HepG2 (cell line): ENCODE results near the gene GNA12. TPM values are rescaled to one million over a fixed set of nuclear protein-coding genes. Genes with fewer than 3 reads are reported as not detected.

Source experiments
- ATAC-seq: fragments of 200-7000 bp; cut with Tn5 transposase; 3 replicates; pipeline ENCODE4 v1.9.1; 2020; ENCODE audit warnings: mild to moderate bottlenecking, moderate library complexity
- BruUV-seq: library from RNA; stranded (reverse); fragments of 400-500 nt; replicated peaks from 2 replicates; lab custom pipeline; 2021; lab: Mats Ljungman, UMichigan
- CTCF ChIA-PET: fragments of 300-600 bp; formaldehyde crosslinking; extraction: SDS; loops from one replicate; lab custom pipeline; 2021; ENCODE audit warnings: low total read pairs, inconsistent platforms, low intra/inter-chr PET ratio; lab: Yijun Ruan, JAX
- POLR2A ChIA-PET: fragments of 350-600 bp; sonication (Branson Sonifier 250); formaldehyde crosslinking; loops from one replicate; lab custom pipeline; 2020; ENCODE audit warnings: antibody characterized with exemption, inconsistent platforms; lab: Yijun Ruan, JAX
- DNase-seq: peaks from one replicate; pipeline ENCODE4 v3.0.0-alpha.2; 2015; ENCODE audit warnings: low spot score
- FAIRE-seq: peaks from 3 replicates; lab custom pipeline; 2011; peaks lifted over from hg19 to GRCh38; lab: Jason Lieb, UNC
- H2AFZ ChIP-seq: one replicate; pipeline ENCODE4 v1.6.1; 2011; ENCODE audit warnings: low read length, inconsistent platforms
- H3K27ac ChIP-seq: fragments of 300-600 bp; 3 replicates; pipeline ENCODE4 v1.8.0; 2011; ENCODE audit warnings: mixed run types, mild to moderate bottlenecking, mixed read lengths, low read length, inconsistent platforms; ENCODE audit not compliant: insufficient read depth; ENCODE audit errors: extremely low read length
- H3K27me3 ChIP-seq, 2 experiments: fragments of 200-600 bp in 1 of 2; 2 replicates in 1 of 2; 3 replicates in 1 of 2; pipeline versions ENCODE4 v1.6.0 to v1.8.0; 2011; ENCODE audit warnings: low read length in 2 of 2, mild to moderate bottlenecking in 2 of 2, moderate library complexity in 2 of 2, inconsistent platforms in 1 of 2; ENCODE audit not compliant: insufficient read depth in 2 of 2, control insufficient read depth in 1 of 2
- H3K36me3 ChIP-seq, 2 experiments: fragments of 200-600 bp in 1 of 2; replicated peaks in 1 of 2; 2 replicates in 1 of 2; 3 replicates in 1 of 2; pipeline versions ENCODE4 v1.5.1 to v1.8.0; 2011; ENCODE audit warnings: low read length in 2 of 2, inconsistent platforms in 1 of 2; ENCODE audit not compliant: insufficient read depth in 2 of 2, control insufficient read depth in 1 of 2
- H3K4me1 ChIP-seq: 2 replicates; pipeline ENCODE4 v1.5.1; 2012; ENCODE audit warnings: low read length, inconsistent platforms; ENCODE audit not compliant: insufficient read depth
- H3K4me2 ChIP-seq: 2 replicates; pipeline ENCODE4 v1.6.0; 2011; ENCODE audit warnings: low read depth, low read length, inconsistent platforms
- H3K4me3 ChIP-seq, 3 experiments: fragments of 200-600 bp in 1 of 3; sonication (generic), shearing (Covaris generic) in 1 of 3; replicated peaks in 1 of 3; 2 replicates each; pipeline ENCODE4 v1.5.1; 2011 to 2016; ENCODE audit warnings: low read length in 3 of 3, inconsistent platforms in 2 of 3, low read depth in 2 of 3, mild to moderate bottlenecking in 2 of 3, control low read depth in 1 of 3, mixed read lengths in 1 of 3; ENCODE audit not compliant: insufficient read depth in 1 of 3
- H3K79me2 ChIP-seq: one replicate; pipeline ENCODE4 v1.6.1; 2011; ENCODE audit warnings: low read length, inconsistent platforms; ENCODE audit not compliant: insufficient read depth
- H3K9ac ChIP-seq: 2 replicates; pipeline ENCODE4 v1.6.0; 2011; ENCODE audit warnings: mild to moderate bottlenecking, low read depth, low read length, inconsistent platforms; ENCODE audit not compliant: insufficient read depth
- H3K9me3 ChIP-seq: 2 replicates; pipeline ENCODE4 v1.5.1; 2012; ENCODE audit warnings: mild to moderate bottlenecking, low read length
- H4K20me1 ChIP-seq: 2 replicates; pipeline ENCODE4 v1.6.0; 2011; ENCODE audit warnings: inconsistent platforms, mild to moderate bottlenecking, low read length, moderate library complexity; ENCODE audit not compliant: insufficient read depth
- CREB1 ChIP-seq, 2 experiments: fragments of 450-650 bp in 1 of 2; IDR thresholded peaks; 2 replicates each; pipeline ENCODE4 v1.6.1; 2016 to 2017; ENCODE audit warnings: control low read depth in 1 of 2, mild to moderate bottlenecking in 1 of 2, missing compliant biosample characterization in 1 of 2, missing genetic modification characterization in 1 of 2
- DPF2 ChIP-seq: sonication (generic); formaldehyde crosslinking; IDR thresholded peaks from 2 replicates; pipeline ENCODE4 v1.4.0; 2020; ENCODE audit warnings: mild to moderate bottlenecking, low read depth, missing genetic modification reagents, borderline replicate concordance
- PREB ChIP-seq: sonication (generic); formaldehyde crosslinking; IDR thresholded peaks from 2 replicates; pipeline ENCODE4 v1.4.0; 2020; ENCODE audit warnings: missing genetic modification reagents
- SOX5 ChIP-seq: IDR thresholded peaks from 2 replicates; pipeline ENCODE4 v1.6.1; 2016; ENCODE audit warnings: borderline replicate concordance
- TFDP1 ChIP-seq: IDR thresholded peaks from 2 replicates; pipeline ENCODE4 v1.6.1; 2016; ENCODE audit warnings: missing compliant biosample characterization, missing genetic modification reagents, borderline replicate concordance
- YY1 ChIP-seq: IDR thresholded peaks from 2 replicates; pipeline ENCODE4 v1.6.1; 2011; ENCODE audit warnings: low read length, low read depth, moderate library complexity, mild to moderate bottlenecking; ENCODE audit not compliant: insufficient read depth, insufficient replicate concordance
- ZNF781 ChIP-seq: sonication (generic); formaldehyde crosslinking; IDR thresholded peaks from 2 replicates; pipeline ENCODE4 v1.5.1; 2020; ENCODE audit warnings: borderline replicate concordance, mild to moderate bottlenecking, missing genetic modification reagents; ENCODE audit errors: not compliant biosample characterization
- WGBS: methylation state at CpG from one replicate; pipeline ENCODE4 v1.1.6; 2017; ENCODE audit warnings: low lambda C conversion rate; 5-methylcytosine and 5-hydroxymethylcytosine counted together
- in situ Hi-C: cut with HindIII; loops from 2 replicates; pipeline ENCODE4 v1.10.0; 2017; ENCODE audit warnings: low pct_unique_long_range_greater_than_20kb; ENCODE audit not compliant: extremely low pct_ligation_motif_present
- intact Hi-C: fragments of 100-400 bp; cut with micrococcal nuclease; formaldehyde crosslinking; loops from one replicate; pipeline ENCODE4 v1.10.0; 2022; ENCODE audit not compliant: unreplicated experiment
- polyA plus RNA-seq, 8 experiments: library from polyadenylated mRNA; depleted of rRNA in 3 of 8; stranded (reverse) in 7 of 8; unstranded in 1 of 8; fragments of >200 nt; fragmentation: Illumina TruSeq in 4 of 8; extraction: Trizol in 4 of 8; gene quantifications; 2 replicates each; pipeline versions ENCODE4 v1.2.1 to v1.2.3, GENCODE V29; 2011 to 2016; ENCODE audit warnings: low read depth in 4 of 8, missing spikeins in 1 of 8, mixed read lengths in 1 of 8; ENCODE audit not compliant: insufficient read depth in 1 of 8
- total RNA-seq, 5 experiments: library from RNA; depleted of rRNA; stranded (reverse); fragments of >200 nt; fragmentation: Illumina TruSeq; extraction: Trizol; gene quantifications; 2 replicates each; pipeline ENCODE4 v1.2.3, GENCODE V29; 2016; ENCODE audit warnings: low read depth in 1 of 5
- TF ChIP-seq, protein P1 (sequence below), 2 experiments: fragments of 450-650 bp in 1 of 2; sonication (generic) in 1 of 2; formaldehyde crosslinking; IDR thresholded peaks; 2 replicates each; pipeline versions ENCODE4 v1.5.0 to v1.8.0; 2020 to 2022; ENCODE audit warnings: mild to moderate bottlenecking in 1 of 2, missing genetic modification reagents in 1 of 2

The GNA12 gene
- total and polyA plus RNA-seq, 2 of the 13 experiments (the other 11 are each of a cell fraction or from before 2014, with no cell fraction given), result 16.2 to 50.9 TPM

- no peaks in the 10 kb centered on the region for H3K4me1 ChIP-seq
- ChIA-PET CTCF (no interaction called here), POLR2A (no interaction called here)
- ATAC-seq (no peak), FAIRE-seq (no peak), DNase-seq (no peak)
- no peaks in the 10 kb centered on the region for H3K79me2 ChIP-seq
- BruUV-seq, result no TSS peak
- H3K27ac ChIP-seq, result no peak overlapping the region
- in situ Hi-C loops, result loop anchor here (25.0 kb wide), 2 partner anchors 494 to 769 kb away; no protein-coding TSS in a partner anchor
- no peaks in the 10 kb centered on the region for H3K9me3 ChIP-seq
- H3K9ac ChIP-seq, result no peak overlapping the region
- no peak overlapping the region for H2AFZ ChIP-seq
- H3K4me3 ChIP-seq, result no peak overlapping the region
- H3K4me2 ChIP-seq, result no peak overlapping the region
- H3K36me3 ChIP-seq, result no peaks in the 10 kb centered on the region
- 17% methylated on average over 5 of the region's 9 CpGs for WGBS
- TF ChIP-seq, protein P1, sequence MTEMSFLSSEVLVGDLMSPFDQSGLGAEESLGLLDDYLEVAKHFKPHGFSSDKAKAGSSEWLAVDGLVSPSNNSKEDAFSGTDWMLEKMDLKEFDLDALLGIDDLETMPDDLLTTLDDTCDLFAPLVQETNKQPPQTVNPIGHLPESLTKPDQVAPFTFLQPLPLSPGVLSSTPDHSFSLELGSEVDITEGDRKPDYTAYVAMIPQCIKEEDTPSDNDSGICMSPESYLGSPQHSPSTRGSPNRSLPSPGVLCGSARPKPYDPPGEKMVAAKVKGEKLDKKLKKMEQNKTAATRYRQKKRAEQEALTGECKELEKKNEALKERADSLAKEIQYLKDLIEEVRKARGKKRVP (CRISPR knock-in tag; IDR thresholded peaks at IDR 0.05), result no peak
- TF ChIP-seq PREB (CRISPR knock-in tag) (no peak), SOX5 (no peak), DPF2 (no peak), CREB1 (IDR thresholded peaks at IDR 0.05) (peak; percentile 36; the same call in 1 of the 2 replicates), CREB1 (CRISPR knock-in tag; IDR thresholded peaks at IDR 0.05) (no peak), YY1 (no peak), TFDP1 (no peak), ZNF781 (CRISPR knock-in tag) (no peak)
- peaks cover 2 to 11% of the 10 kb centered on the region in 2 experiments; a peak in 2 of 5 replicates for H3K27me3 ChIP-seq
- intact Hi-C loops, result no loop called here
- H4K20me1 ChIP-seq, result no peaks in the 10 kb centered on the region
Observed at GRCh38 chr7:2893411-2893861, 49.3 kb upstream of the GNA12 start.
